ENCODE results near the gene OGT.
"Not testable (repeated sequence)": the region's sequence is repeated elsewhere in the genome, so short reads cannot be mapped to it uniquely, and the experiment has no call there.

Gene OGT

GRCh38 chrX:71550578-71550977, 17.7 kb downstream of the OGT start:
- H3K27me3 ChIP-seq (ENCODE audit: insufficient read depth, poor library complexity, severe bottlenecking) = no peaks in the 10 kb centered on the region

GRCh38 chrX:71556036-71556435, 23.1 kb downstream of the OGT start:
- no peak for TF ChIP-seq SPI1 (IDR thresholded peaks at IDR 0.05; ENCODE audit: borderline replicate concordance, low read depth)
- TF ChIP-seq GABPA (IDR thresholded peaks at IDR 0.05; ENCODE audit: low read depth) = no peak
- TF ChIP-seq CTCF (IDR thresholded peaks at IDR 0.05; ENCODE audit: insufficient read depth, low read length) = no peak
- TF ChIP-seq POLR2AphosphoS5 (IDR thresholded peaks at IDR 0.05; ENCODE audit: low read depth) = no peak
- no peak for TF ChIP-seq REST (IDR thresholded peaks at IDR 0.05; ENCODE audit: insufficient replicate concordance, low read depth)
- no peak for DNase-seq (ENCODE audit: low read depth in 1 of 2, low spot score in 1 of 2)
- Histone ChIP-seq H3K4me3 (replicated peaks; ENCODE audit: insufficient read depth, low read length) (no peak overlapping the region), H3K27ac (replicated peaks) (no peak overlapping the region), H3K27me3 (ENCODE audit: insufficient read depth, poor library complexity, severe bottlenecking) (no peaks in the 10 kb centered on the region)

More at GRCh38 chrX:71550578-71550977, 17.7 kb downstream of the OGT start:
- H3K27ac ChIP-seq (replicated peaks) = no peak overlapping the region
- no peak for DNase-seq (ENCODE audit: low read depth in 1 of 2, low spot score in 1 of 2)
- TF ChIP-seq REST (IDR thresholded peaks at IDR 0.05; ENCODE audit: insufficient replicate concordance, low read depth) (no peak), CTCF (IDR thresholded peaks at IDR 0.05; ENCODE audit: insufficient read depth, low read length) (no peak), SPI1 (IDR thresholded peaks at IDR 0.05; ENCODE audit: borderline replicate concordance, low read depth) (no peak), POLR2AphosphoS5 (IDR thresholded peaks at IDR 0.05; ENCODE audit: low read depth) (no peak), GABPA (IDR thresholded peaks at IDR 0.05; ENCODE audit: low read depth) (no peak)
- H3K4me3 ChIP-seq (replicated peaks; ENCODE audit: insufficient read depth, low read length) = no peak overlapping the region

GRCh38 chrX:71558920-71559319, 26.0 kb downstream of the OGT start:
- DNase-seq (ENCODE audit: low read depth in 1 of 2, low spot score in 1 of 2) = no peak
- Histone ChIP-seq H3K27ac (replicated peaks) (no peak overlapping the region), H3K27me3 (ENCODE audit: insufficient read depth, poor library complexity, severe bottlenecking) (no peaks in the 10 kb centered on the region), H3K4me3 (replicated peaks; ENCODE audit: insufficient read depth, low read length) (no peak overlapping the region)
- TF ChIP-seq SPI1 (IDR thresholded peaks at IDR 0.05; ENCODE audit: borderline replicate concordance, low read depth) (no peak), CTCF (IDR thresholded peaks at IDR 0.05; ENCODE audit: insufficient read depth, low read length) (no peak), REST (IDR thresholded peaks at IDR 0.05; ENCODE audit: insufficient replicate concordance, low read depth) (no peak), GABPA (IDR thresholded peaks at IDR 0.05; ENCODE audit: low read depth) (no peak), POLR2AphosphoS5 (IDR thresholded peaks at IDR 0.05; ENCODE audit: low read depth) (no peak)

- not testable (repeated sequence) for H3K27ac ChIP-seq (replicated peaks); DNase-seq (ENCODE audit: low read depth in 1 of 2, low spot score in 1 of 2); H3K4me3 ChIP-seq (replicated peaks; ENCODE audit: insufficient read depth, low read length); H3K27me3 ChIP-seq (ENCODE audit: insufficient read depth, poor library complexity, severe bottlenecking)
These were observed 26.9 kb downstream of the OGT start for GRCh38 chrX:71559773-71560172.

Measured in HL-60 (cell line).